Germinal center (tissue), 1 donor: ENCODE results near the gene TMEFF1.

Experiments
- DNase-seq: peaks from one replicate; pipeline ENCODE4 v3.0.0; 2012; ENCODE audit warnings: mixed read lengths, low spot score

Gene TMEFF1

DNA sequence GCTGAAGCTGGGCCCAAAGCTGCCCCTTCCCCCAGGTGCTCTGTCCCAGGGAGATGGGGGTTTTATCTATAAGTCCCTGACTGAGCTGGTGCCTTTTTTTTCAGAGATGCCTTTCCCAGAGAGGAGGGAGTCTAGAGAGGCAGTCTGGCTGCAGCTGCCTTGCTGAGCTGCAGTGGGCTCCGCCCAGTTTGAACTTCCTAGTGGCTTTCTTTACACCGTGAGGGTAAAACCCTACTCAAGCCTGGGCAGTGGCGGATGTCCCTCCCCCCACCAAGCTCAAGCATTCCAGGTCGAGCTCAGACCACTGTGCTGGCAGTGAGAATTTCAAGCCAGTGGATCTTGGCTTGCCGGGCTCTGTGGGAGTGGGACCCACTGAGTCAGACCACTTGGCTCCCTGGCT lies 146.2 kb downstream of the TMEFF1 start:
- DNase-seq = no peak

DNA sequence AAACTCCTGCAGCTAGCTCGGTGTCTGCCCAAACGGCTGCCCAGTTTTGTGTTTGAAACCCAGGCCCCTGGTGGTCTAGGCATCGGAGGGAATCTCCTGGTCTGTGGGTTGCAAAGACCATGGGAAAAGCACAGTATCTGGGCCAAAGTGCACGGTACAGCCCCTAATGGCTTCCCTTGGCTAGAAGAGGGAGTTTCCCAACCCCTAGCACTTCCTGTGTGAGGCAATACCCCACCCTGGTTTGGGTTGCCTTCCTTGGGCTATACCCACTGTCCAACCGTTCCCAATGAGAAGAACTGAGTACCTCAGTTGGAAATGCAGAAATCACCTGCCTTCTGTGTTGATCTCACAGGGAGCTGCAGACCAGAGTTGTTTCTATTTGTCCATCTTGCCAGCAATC lies 146.7 kb downstream of the TMEFF1 start:
- DNase-seq = no peak

DNA sequence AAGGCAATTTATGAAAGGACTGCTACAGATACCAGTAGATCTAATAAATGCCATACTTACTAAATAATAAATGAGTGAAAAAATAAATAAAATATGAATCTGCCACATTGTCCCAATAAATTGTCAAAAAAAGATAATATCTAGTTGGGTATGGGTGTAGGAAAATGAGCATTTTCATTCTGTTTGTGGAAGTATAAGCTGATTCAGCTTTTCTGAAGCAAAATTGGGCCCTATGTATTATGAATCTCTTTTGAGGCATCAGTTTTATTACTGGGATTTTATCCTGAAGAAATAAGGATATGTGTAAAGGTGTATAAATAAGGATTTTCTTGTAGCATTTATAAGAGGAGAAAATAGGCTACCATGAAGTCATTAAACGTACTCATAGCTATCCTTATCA lies 151.0 kb downstream of the TMEFF1 start:
- no peak for DNase-seq

DNA sequence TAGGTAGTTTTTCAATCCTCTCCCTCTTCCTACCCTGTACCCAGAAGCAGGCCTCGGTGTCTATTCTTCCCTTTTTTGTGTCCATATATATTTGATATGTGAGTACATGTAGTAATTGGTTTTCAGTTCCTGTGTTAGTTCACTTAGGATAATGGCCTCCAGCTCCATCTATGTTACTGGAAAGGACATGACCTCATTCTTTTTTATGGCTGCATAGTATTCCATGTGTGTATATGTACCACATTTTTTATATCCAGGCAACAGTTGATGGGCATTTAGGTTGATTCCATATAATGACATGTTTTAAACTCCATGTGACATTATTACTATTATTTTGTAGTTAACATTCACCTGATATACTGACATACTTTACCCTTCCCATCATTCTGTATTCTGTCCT lies 154.0 kb downstream of the TMEFF1 start:
- DNase-seq = no peak
